Spleen (tissue), 7 donors: ENCODE data around the gene C10orf143.

ENCODE experiments used
- CTCF ChIP-seq, 11 experiments: fragments of 200-600 bp in 7 of 11; fragments of 450-650 bp in 4 of 11; sonication (generic) in 4 of 11; IDR thresholded peaks in 8 of 11; conservative IDR thresholded peaks in 3 of 11; 1 replicate in 7 of 11; 2 replicates in 4 of 11; pipeline versions ENCODE4 v1.4.0 to v1.8.0; 2016 to 2021; ENCODE audit warnings: antibody characterized with exemption in 11 of 11, inconsistent platforms in 4 of 11, mild to moderate bottlenecking in 1 of 11
- POLR2A ChIP-seq, 3 donors: fragments of 450-650 bp; IDR thresholded peaks; one replicate each; pipeline ENCODE4 v1.5.1; 2017; ENCODE audit warnings: antibody characterized with exemption in 3 of 3, mild to moderate bottlenecking in 1 of 3
- donor health status: DM: no; HTN: no; CAD: no; lungs with moderate emphysema.
- donor health status: DM: no; HTN: no; CAD: no.
- donor health status: DM: no; HTN: no; CAD: no.

- TF ChIP-seq CTCF (IDR thresholded peaks at IDR 0.05 in 8 of 11, conservative IDR thresholded peaks at IDR 0.05 in 3 of 11): no peak
- no peak for TF ChIP-seq POLR2A (IDR thresholded peaks at IDR 0.05)
These were observed 36.0 kb downstream of the C10orf143 start for GRCh38 chr10:130074639-130075038.
